UCSD-AML1 (cell line): ENCODE data around the gene RCBTB1.

Experiments
- DNase-seq: peaks from one replicate; lab custom pipeline; 2025; ENCODE audit not compliant: unreplicated experiment; lab: John Stamatoyannopoulos, UW

Gene RCBTB1

GRCh38 chr13:49561062-49561410 is 24.3 kb downstream of the RCBTB1 start:
- DNase-seq: no peak

GRCh38 chr13:49560270-49561061 is 24.9 kb downstream of the RCBTB1 start:
- no peak for DNase-seq

GRCh38 chr13:49559006-49559405 is 26.4 kb downstream of the RCBTB1 start:
- no peak for DNase-seq

DNA sequence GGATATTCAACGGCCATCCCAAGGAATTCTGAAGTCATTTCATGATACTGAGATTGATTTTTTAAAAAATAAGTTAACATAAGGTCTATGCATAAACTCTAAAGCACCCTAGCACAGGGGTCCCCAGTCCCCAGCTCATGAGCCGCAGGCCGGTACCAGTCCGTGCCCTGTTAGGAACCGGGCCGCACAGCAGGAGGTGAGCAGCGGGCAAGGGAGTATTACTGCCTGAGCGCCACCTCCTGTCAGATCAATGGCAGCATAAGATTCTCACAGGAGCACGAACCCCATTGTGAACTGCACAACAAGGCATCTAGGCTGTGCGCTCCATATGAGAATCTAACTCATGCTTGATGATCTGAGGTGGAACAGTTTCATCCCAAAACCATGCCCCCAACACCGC is 31.0 kb downstream of the RCBTB1 start:
- DNase-seq: no peak

DNA sequence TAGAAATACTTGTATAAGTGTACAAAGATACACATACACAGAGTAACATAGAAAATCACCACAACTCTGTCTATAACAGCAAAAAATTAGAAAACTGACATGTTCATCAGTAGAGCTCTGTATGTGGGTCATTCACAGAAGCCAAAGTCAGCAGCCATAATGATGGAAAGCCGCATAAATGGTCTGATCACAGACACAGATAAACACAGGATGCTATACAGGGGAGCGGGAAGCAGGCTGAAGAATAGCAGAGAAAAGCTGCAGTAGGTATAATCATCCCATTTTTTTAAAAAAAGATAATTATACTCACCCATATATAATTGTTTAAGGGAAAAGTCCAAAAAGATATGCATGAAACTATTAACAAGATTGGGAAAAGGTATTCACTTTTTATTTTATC is 31.5 kb downstream of the RCBTB1 start:
- no peak for DNase-seq

DNA sequence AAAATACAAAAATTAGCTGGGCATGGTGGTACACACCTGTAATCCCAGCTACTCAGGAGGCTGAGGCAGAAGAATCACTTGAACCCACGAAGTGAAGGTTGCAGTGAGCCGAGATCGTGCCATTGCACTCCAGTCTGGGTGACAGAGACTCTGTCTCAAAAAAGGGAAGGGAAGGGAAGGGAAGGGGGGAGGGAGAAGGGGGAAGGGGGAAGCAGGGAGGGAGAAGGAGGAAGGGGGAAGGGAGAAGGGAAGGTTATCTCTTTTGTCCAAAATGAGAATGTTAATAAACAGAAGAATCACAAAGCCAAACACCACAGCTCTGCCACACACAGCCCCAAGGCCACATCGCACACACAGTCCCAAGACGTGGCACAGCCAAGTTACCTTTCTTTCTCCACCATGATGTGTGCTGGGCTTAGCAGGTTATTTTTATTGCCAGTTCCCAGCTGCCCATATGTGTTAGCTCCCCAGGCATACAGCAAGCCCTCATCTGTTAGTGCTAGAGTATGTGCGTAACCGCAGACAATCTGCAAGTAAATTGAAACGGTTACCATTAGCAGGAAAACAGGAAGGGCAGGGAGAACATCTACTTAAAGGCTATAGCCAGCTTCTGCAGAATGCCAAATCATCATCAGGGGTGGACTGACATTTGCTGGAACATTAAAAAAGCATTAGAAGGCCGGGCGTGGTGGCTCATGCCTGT is 34.3 kb downstream of the RCBTB1 start:
- DNase-seq: no peak

DNA sequence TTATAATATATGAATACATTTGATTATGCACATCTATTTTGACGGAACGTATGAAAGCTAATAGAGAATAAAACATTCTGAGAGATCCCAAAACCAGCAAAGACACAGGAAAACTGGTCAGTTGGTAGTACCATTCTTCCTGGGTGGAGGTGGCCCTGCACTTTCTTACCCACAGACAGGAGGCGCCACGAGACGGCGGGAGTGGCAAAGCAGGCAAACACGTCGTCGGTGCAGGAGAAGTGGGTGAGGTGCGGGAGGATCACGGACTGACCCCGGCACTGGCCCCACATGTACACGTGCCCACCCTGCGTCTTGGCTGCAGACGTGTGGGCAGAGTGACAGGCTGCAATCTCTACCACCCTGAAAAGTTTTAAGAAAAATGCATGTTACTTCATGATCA is 36.1 kb downstream of the RCBTB1 start:
- DNase-seq: no peak

GRCh38 chr13:49546561-49546960 is 38.8 kb downstream of the RCBTB1 start:
- DNase-seq: no peak

- DNase-seq: no peak
These were observed 39.7 kb downstream of the RCBTB1 start for GRCh38 chr13:49545661-49546060.

DNA sequence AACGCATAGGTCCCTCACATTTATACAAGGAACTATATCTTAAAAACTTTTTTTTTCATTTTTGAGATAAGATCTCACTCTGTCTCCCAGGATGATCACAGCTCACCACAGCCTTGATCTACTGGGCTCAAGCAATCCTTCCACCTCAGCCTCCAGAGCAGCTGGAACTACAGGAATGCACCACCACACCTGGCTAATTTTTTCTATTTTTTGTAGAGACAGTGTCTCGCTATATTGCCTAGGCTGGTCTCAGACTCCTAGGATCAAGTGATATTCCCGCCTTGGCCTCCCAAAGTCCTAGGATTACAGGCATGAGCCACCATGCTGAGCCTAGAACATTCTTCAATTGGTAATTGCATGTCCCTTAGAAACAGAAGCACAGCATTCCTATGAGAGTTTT is 41.7 kb downstream of the RCBTB1 start:
- no peak for DNase-seq

DNA sequence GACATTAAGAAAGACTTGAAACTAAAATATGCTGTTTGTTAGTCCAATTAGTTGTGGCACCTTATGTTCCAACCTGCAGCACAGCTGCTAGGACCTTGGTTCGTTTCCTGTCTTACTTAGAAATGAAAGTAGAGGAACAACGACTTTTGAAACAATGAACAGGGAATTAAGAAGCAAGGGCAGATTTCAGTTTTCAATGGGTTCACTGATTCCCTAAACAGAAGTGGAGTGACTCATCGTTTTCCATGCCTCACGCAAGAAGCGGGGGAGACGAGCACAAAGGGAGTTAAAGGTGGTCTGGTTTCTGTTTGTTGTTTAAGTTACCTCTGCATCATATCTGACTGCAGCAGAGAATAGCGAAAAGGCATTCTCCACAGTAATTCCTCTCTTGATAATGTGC is 44.8 kb downstream of the RCBTB1 start:
- DNase-seq: no peak

GRCh38 chr13:49539746-49540145 is 45.6 kb downstream of the RCBTB1 start:
- no peak for DNase-seq

GRCh38 chr13:49539313-49539712 is 46.0 kb downstream of the RCBTB1 start:
- DNase-seq: no peak

- no peak for DNase-seq
These were observed 47.0 kb downstream of the RCBTB1 start for GRCh38 chr13:49538404-49538803.

DNA sequence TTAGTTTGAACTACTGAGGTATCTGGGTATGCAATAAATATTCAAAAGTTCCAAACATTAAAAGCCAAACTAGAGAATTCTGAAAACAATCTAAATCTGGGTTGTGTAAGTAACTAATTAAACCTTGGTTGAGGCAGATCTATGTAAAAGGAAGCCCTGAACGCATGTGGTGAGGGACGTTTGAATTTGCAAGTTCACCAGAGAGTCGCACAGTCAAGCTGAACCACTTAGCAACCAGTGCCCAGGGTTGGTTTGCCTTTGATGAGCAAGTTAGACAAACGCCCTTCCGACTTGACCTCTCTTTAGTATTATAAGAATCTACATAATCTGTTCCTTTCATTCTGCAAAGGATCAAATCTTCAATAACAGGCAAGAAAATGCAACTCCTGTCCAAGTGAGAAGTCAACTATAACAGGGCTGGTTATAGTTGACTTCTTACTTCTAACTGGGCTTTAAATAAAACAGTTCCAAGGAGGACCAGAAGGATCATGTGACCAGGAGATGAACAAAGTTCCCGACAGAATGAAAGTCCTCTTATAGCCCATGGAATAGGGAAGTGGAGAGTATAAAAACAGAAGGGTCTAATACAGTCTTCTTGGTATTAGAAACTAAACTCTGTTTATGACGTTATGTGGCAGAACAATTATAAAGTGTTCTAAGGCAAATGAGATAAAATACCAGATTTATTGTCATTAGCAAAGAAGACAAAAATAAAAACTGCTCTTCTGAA is 49.0 kb downstream of the RCBTB1 start:
- no peak for DNase-seq

DNA sequence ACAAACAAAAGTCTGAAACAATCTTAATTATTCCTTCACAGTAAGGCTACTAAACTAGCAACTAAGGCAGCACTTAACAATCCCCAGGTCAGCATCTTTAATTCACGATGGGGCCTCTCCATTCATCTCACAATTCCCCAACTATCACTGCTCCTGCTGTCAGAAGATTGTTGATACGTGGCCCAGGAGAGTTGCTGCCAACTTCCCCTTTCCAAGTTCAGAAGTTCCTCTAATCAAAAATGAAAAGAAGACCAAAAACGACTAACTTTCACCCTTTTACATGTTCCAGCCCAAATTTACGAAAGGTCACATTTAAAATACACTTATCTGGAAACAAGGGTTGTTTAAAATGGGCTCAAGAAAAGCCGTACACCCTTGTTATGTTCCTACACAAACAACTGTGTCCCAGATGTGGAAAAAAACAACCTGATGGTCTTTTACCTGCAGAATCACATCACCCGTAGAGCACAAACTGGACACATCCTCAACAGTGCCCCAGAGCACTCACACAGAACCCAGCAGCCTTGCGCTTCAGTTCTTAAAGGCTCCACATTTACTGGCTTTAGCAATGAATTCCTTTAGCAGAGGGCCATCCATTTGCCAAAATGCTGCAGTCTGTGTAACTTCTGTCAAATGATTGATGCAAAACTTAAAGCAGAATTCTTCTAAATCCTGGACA is 51.6 kb downstream of the RCBTB1 start:
- no peak for DNase-seq

DNA sequence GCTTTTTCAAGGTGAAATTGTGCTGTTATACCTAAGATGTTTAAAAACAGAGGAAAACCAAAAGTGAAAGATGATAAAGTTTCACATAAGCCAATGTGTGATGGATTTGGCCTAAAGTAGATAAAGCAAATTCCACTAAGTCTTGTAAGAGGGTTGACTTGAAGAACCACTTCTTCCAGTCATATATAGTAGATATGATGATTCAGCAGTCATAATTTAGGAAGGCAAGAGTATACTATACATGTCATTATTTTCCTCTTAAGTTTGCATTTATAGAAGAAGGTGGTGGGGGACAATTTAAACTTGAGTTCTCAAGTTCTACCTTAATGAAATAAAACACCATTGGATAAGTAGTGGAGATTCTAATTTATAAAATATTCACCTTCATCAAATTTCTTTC is 52.3 kb downstream of the RCBTB1 start:
- DNase-seq: no peak

- DNase-seq: no peak
These were observed 52.8 kb downstream of the RCBTB1 start for GRCh38 chr13:49532593-49532992.

- no peak for DNase-seq
These were observed 54.9 kb downstream of the RCBTB1 start for GRCh38 chr13:49530457-49530856.

GRCh38 chr13:49528161-49528560 is 57.2 kb downstream of the RCBTB1 start:
- DNase-seq: no peak

- no peak for DNase-seq
These were observed 58.2 kb downstream of the RCBTB1 start for GRCh38 chr13:49527123-49527522.
